ENCODE data around the gene CDC123. TPM values are rescaled to one million over a fixed set of nuclear protein-coding genes. Genes with fewer than 3 reads are reported as not detected.

Gene CDC123
- total and polyA plus RNA-seq, 2 of the 4 experiments (the other 2 are of a cell fraction), result 100 to 203 TPM

- no peak overlapping the region for H2AK9ac ChIP-seq (replicated peaks; ENCODE audit: low read depth, low read length, poor library complexity)
- H3K18ac ChIP-seq (ENCODE audit: low read depth, low read length), result no peak overlapping the region
- BruUV-seq (replicated peaks), result no TSS peak
- H3K27me3 ChIP-seq (ENCODE audit: control insufficient read depth, insufficient read depth, low read length), result no peaks in the 10 kb centered on the region
- H2AFZ ChIP-seq (replicated peaks; ENCODE audit: low read length, poor library complexity), result no peak overlapping the region
- WGBS, 2 experiments (ENCODE audit: extremely low coverage in 2 of 2, insufficient read length in 1 of 2), result 82% methylated on average over 2 of the region's 3 CpGs; no CpG with 5 or more reads in 1 of the 2 experiments
- no peak overlapping the region for H3K4me2 ChIP-seq (ENCODE audit: low read depth, low read length)
- in situ Hi-C loops (cut with MboI; ENCODE audit: low sequenced_read_pairs) (no loop called here), intact Hi-C loops (cut with micrococcal nuclease) (no loop called here), dilution Hi-C loops (cut with HindIII; ENCODE audit: low sequenced_read_pairs, unreplicated experiment) (no loop called here)
- H4K5ac ChIP-seq (ENCODE audit: low read depth, low read length), result no peak overlapping the region
- TF ChIP-seq FOS (IDR thresholded peaks at IDR 0.05; ENCODE audit: low read depth, low read length) (no peak), MAZ (IDR thresholded peaks at IDR 0.05; ENCODE audit: borderline replicate concordance, low read depth, low read length) (no peak), CEBPB (IDR thresholded peaks at IDR 0.05; ENCODE audit: low read depth, low read length) (no peak), MAFK (IDR thresholded peaks at IDR 0.05; ENCODE audit: low read depth, low read length) (no peak), CHD1 (IDR thresholded peaks at IDR 0.05; ENCODE audit: low read depth, low read length) (no peak), RAD21 (IDR thresholded peaks at IDR 0.05; ENCODE audit: low read length) (no peak), NFE2L2 (IDR thresholded peaks at IDR 0.05; ENCODE audit: low read depth, low read length) (no peak), BHLHE40 (IDR thresholded peaks at IDR 0.05; ENCODE audit: low read depth, low read length) (no peak), POLR2A (IDR thresholded peaks at IDR 0.05; ENCODE audit: low read depth, low read length) (no peak), RCOR1 (IDR thresholded peaks at IDR 0.05; ENCODE audit: insufficient replicate concordance, low read length) (no peak), MXI1 (IDR thresholded peaks at IDR 0.05; ENCODE audit: borderline replicate concordance, low read depth, low read length) (no peak)
- TF ChIP-seq, protein P1, sequence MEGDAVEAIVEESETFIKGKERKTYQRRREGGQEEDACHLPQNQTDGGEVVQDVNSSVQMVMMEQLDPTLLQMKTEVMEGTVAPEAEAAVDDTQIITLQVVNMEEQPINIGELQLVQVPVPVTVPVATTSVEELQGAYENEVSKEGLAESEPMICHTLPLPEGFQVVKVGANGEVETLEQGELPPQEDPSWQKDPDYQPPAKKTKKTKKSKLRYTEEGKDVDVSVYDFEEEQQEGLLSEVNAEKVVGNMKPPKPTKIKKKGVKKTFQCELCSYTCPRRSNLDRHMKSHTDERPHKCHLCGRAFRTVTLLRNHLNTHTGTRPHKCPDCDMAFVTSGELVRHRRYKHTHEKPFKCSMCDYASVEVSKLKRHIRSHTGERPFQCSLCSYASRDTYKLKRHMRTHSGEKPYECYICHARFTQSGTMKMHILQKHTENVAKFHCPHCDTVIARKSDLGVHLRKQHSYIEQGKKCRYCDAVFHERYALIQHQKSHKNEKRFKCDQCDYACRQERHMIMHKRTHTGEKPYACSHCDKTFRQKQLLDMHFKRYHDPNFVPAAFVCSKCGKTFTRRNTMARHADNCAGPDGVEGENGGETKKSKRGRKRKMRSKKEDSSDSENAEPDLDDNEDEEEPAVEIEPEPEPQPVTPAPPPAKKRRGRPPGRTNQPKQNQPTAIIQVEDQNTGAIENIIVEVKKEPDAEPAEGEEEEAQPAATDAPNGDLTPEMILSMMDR (conservative IDR thresholded peaks at IDR 0.05; ENCODE audit: low read depth, low read length), result no peak
- TF ChIP-seq, protein P2, sequence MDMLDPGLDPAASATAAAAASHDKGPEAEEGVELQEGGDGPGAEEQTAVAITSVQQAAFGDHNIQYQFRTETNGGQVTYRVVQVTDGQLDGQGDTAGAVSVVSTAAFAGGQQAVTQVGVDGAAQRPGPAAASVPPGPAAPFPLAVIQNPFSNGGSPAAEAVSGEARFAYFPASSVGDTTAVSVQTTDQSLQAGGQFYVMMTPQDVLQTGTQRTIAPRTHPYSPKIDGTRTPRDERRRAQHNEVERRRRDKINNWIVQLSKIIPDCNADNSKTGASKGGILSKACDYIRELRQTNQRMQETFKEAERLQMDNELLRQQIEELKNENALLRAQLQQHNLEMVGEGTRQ (IDR thresholded peaks at IDR 0.05; ENCODE audit: low read depth, low read length), result no peak
- TF ChIP-seq, protein P3, sequence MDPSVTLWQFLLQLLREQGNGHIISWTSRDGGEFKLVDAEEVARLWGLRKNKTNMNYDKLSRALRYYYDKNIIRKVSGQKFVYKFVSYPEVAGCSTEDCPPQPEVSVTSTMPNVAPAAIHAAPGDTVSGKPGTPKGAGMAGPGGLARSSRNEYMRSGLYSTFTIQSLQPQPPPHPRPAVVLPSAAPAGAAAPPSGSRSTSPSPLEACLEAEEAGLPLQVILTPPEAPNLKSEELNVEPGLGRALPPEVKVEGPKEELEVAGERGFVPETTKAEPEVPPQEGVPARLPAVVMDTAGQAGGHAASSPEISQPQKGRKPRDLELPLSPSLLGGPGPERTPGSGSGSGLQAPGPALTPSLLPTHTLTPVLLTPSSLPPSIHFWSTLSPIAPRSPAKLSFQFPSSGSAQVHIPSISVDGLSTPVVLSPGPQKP (IDR thresholded peaks at IDR 0.05; ENCODE audit: borderline replicate concordance, low read depth, low read length), result no peak
- H4K91ac ChIP-seq (ENCODE audit: insufficient read depth, low read depth, low read length), result no peak overlapping the region
- H2AK5ac ChIP-seq (ENCODE audit: low read depth, low read length), result no peak overlapping the region
- H3K14ac ChIP-seq (replicated peaks; ENCODE audit: low read depth, low read length), result no peak overlapping the region
- no peak overlapping the region for H2BK5ac ChIP-seq (ENCODE audit: low read depth, low read length, poor library complexity, severe bottlenecking)
- H4K20me1 ChIP-seq (ENCODE audit: insufficient read depth, low read length), result peaks cover 9% of the 10 kb centered on the region; the same call in 1 of the 2 replicates
- no peak overlapping the region for H2BK120ac ChIP-seq (ENCODE audit: low read depth, low read length)
- H2BK20ac ChIP-seq (ENCODE audit: low read depth, low read length), result no peak overlapping the region
- no peak for DNase-seq
- peaks cover 5% of the 10 kb centered on the region for H3K9me1 ChIP-seq (ENCODE audit: insufficient read depth, low read length)
- H4K8ac ChIP-seq (ENCODE audit: low read depth in 2 of 2, low read length in 2 of 2), result no peak overlapping the region
- peaks cover 26 to 46% of the 10 kb centered on the region in 2 experiments for H3K79me1 ChIP-seq (ENCODE audit: low read depth in 1 of 2, low read length in 2 of 2)
- no peak overlapping the region for H3K4ac ChIP-seq (ENCODE audit: low read depth, low read length)
- H3K9ac ChIP-seq (ENCODE audit: low read depth, low read length), result no peak overlapping the region
- H2BK15ac ChIP-seq (ENCODE audit: low read depth, low read length), result no peak overlapping the region
- no peak overlapping the region for H3K4me3 ChIP-seq (ENCODE audit: insufficient read depth, low read depth, low read length)
- no peaks in the 10 kb centered on the region for H3K9me3 ChIP-seq (ENCODE audit: control insufficient read depth, insufficient read depth, low read length)
- no peak for ATAC-seq (ENCODE audit: low read depth)
- peaks cover 33% of the 10 kb centered on the region for H3K36me3 ChIP-seq (ENCODE audit: control insufficient read depth, insufficient read depth, low read length)
- H3K23ac ChIP-seq (ENCODE audit: low read depth, low read length), result no peak overlapping the region
- ChIA-PET CTCF (interaction anchor here (1.0 to 1.2 kb wide), 2 partner anchors 13 to 898 kb away, joined by 3 read pairs; partner anchors contain the start of gene OPTN), POLR2A (ENCODE audit: unreplicated experiment) (no interaction called here)
- no peak overlapping the region for H3K27ac ChIP-seq (ENCODE audit: insufficient read depth, low read length)
- no peaks in the 10 kb centered on the region for H3K4me1 ChIP-seq (ENCODE audit: control insufficient read depth, insufficient read depth, low read length)
- H3K56ac ChIP-seq (ENCODE audit: extremely low read depth, insufficient read depth, low read length), result no peak overlapping the region
Measured at GRCh38 chr10:12201543-12201942, 5.6 kb downstream of the CDC123 start.

Data from IMR-90 (cell line).